HEK293 (cell line): ENCODE data around the gene NPTX1.

Experiments
- CTCF ChIP-seq: fragments of 450-650 bp; formaldehyde crosslinking; IDR thresholded peaks from 2 replicates; pipeline ENCODE4 v1.5.1; 2016; ENCODE audit warnings: missing biosample characterization, missing genetic modification characterization
- MZF1 ChIP-seq: fragments of 450-650 bp; formaldehyde crosslinking; IDR thresholded peaks from 2 replicates; pipeline ENCODE4 v1.5.1; 2017; ENCODE audit warnings: missing biosample characterization, missing genetic modification characterization, borderline replicate concordance
- PRDM10 ChIP-seq: fragments of 450-650 bp; formaldehyde crosslinking; IDR thresholded peaks from 2 replicates; pipeline ENCODE4 v1.5.1; 2016; ENCODE audit warnings: missing biosample characterization, missing genetic modification characterization
- REST ChIP-seq: fragments of 450-650 bp; formaldehyde crosslinking; IDR thresholded peaks from 2 replicates; pipeline ENCODE4 v1.5.1; 2016; ENCODE audit warnings: missing biosample characterization, missing genetic modification characterization
- TCF7L2 ChIP-seq: IDR thresholded peaks from 2 replicates; pipeline ENCODE4 v1.6.1; 2011; ENCODE audit warnings: low read depth, mild to moderate bottlenecking, inconsistent platforms, low read length, moderate library complexity, borderline replicate concordance
- ZBTB21 ChIP-seq: fragments of 450-650 bp; formaldehyde crosslinking; IDR thresholded peaks from 2 replicates; pipeline ENCODE4 v1.5.1; 2017; ENCODE audit warnings: missing biosample characterization, missing genetic modification characterization
- ZNF18 ChIP-seq: fragments of 450-650 bp; formaldehyde crosslinking; IDR thresholded peaks from 2 replicates; pipeline ENCODE4 v1.5.1; 2016; ENCODE audit warnings: missing biosample characterization, missing genetic modification characterization
- ZNF292 ChIP-seq: fragments of 450-650 bp; formaldehyde crosslinking; IDR thresholded peaks from 2 replicates; pipeline ENCODE4 v1.5.1; 2016; ENCODE audit warnings: low read depth, missing biosample characterization, missing genetic modification characterization, borderline replicate concordance
- ZNF302 ChIP-seq: fragments of 450-650 bp; formaldehyde crosslinking; IDR thresholded peaks from 2 replicates; pipeline ENCODE4 v1.5.1; 2016; ENCODE audit warnings: missing biosample characterization, missing genetic modification characterization, low read depth
- ZNF514 ChIP-seq: fragments of 450-650 bp; formaldehyde crosslinking; IDR thresholded peaks from 2 replicates; pipeline ENCODE4 v1.5.1; 2016; ENCODE audit warnings: missing biosample characterization, missing genetic modification characterization
- ZNF707 ChIP-seq: fragments of 450-650 bp; formaldehyde crosslinking; IDR thresholded peaks from 2 replicates; pipeline ENCODE4 v1.5.1; 2016; ENCODE audit warnings: missing biosample characterization, missing genetic modification characterization
- ZNF792 ChIP-seq: fragments of 450-650 bp; formaldehyde crosslinking; IDR thresholded peaks from 2 replicates; pipeline ENCODE4 v1.5.1; 2016; ENCODE audit warnings: missing biosample characterization, missing genetic modification characterization
- ZSCAN18 ChIP-seq: fragments of 450-650 bp; formaldehyde crosslinking; IDR thresholded peaks from 2 replicates; pipeline ENCODE4 v1.5.1; 2016; ENCODE audit warnings: missing biosample characterization, missing genetic modification characterization

GRCh38 chr17:80437532-80437931 lies 38.9 kb downstream of the NPTX1 start:
- TF ChIP-seq CTCF (tag by site-specific recombination) (no peak), ZNF707 (tag by site-specific recombination) (no peak), PRDM10 (tag by site-specific recombination) (no peak), ZBTB21 (no peak), REST (tag by site-specific recombination) (no peak), ZNF792 (no peak), ZNF18 (tag by site-specific recombination) (no peak), MZF1 (tag by site-specific recombination) (no peak), ZNF292 (tag by site-specific recombination) (no peak), ZNF302 (tag by site-specific recombination) (no peak), ZSCAN18 (tag by site-specific recombination) (no peak), TCF7L2 (no peak), ZNF514 (tag by site-specific recombination) (no peak)
